Measurements from ENCODE around the gene ALKBH4. TPM values are rescaled to one million over a fixed set of nuclear protein-coding genes. Genes with fewer than 3 reads are reported as not detected.
"Not testable (repeated sequence)": the region's sequence is repeated elsewhere in the genome, so short reads cannot be mapped to it uniquely, and the experiment has no call there.

ALKBH4 gene
- total and polyA plus RNA-seq, 9 donors: 6.2 to 15.5 (median 11.9) TPM

GRCh38 chr7:102497308-102497707 lies 32.6 kb upstream of the ALKBH4 start:
- whole genome bisulfite sequencing, 3 donors: 67 to 100% methylated on average over 1 of the region's 5 CpGs; no CpG with 5 or more reads in 1 of the 3 donors
- peak in 1 of 5 donors; percentile 13 for DNase-seq
- H3K4me3 ChIP-seq; H3K27me3 ChIP-seq; H3K4me1 ChIP-seq (ENCODE audit: insufficient read depth); intact Hi-C loops (cut with DNase I); H3K9me3 ChIP-seq; H3K36me3 ChIP-seq; H3K27ac ChIP-seq: not testable (repeated sequence)

GRCh38 chr7:102496861-102497260 lies 32.2 kb upstream of the ALKBH4 start:
- H3K27ac ChIP-seq; intact Hi-C loops (cut with DNase I); H3K27me3 ChIP-seq; H3K4me1 ChIP-seq (ENCODE audit: insufficient read depth); H3K36me3 ChIP-seq; H3K4me3 ChIP-seq; H3K9me3 ChIP-seq: not testable (repeated sequence)
- WGBS, 3 donors: 72 to 90% (median 80%) methylated on average over 3 to 5 of the region's 10 CpGs
- peak in 2 of 5 donors; percentile 10 to 15 for DNase-seq

- H3K27me3 ChIP-seq; intact Hi-C loops (cut with DNase I); H3K36me3 ChIP-seq; H3K27ac ChIP-seq; H3K9me3 ChIP-seq; H3K4me3 ChIP-seq; DNase-seq; H3K4me1 ChIP-seq (ENCODE audit: insufficient read depth): not testable (repeated sequence)
- no CpG with 5 or more reads among the region's 67 CpGs for WGBS, 3 donors
These were observed 29.9 kb upstream of the ALKBH4 start for GRCh38 chr7:102494473-102495149.

- H3K4me3 ChIP-seq; H3K9me3 ChIP-seq; H3K27ac ChIP-seq; H3K36me3 ChIP-seq; intact Hi-C loops (cut with DNase I); H3K27me3 ChIP-seq; H3K4me1 ChIP-seq (ENCODE audit: insufficient read depth): not testable (repeated sequence)
- peak in 2 of 5 donors; percentile 9 to 19 for DNase-seq
- 84 to 100% methylated on average over 2 to 8 of the region's 15 CpGs; no CpG with 5 or more reads in 1 of the 3 donors for WGBS, 3 donors
These were observed 29.4 kb upstream of the ALKBH4 start for GRCh38 chr7:102494026-102494425.

GRCh38 chr7:102493220-102493935 lies 28.7 kb upstream of the ALKBH4 start:
- intact Hi-C loops (cut with DNase I); H3K9me3 ChIP-seq; H3K27ac ChIP-seq; H3K4me3 ChIP-seq; H3K27me3 ChIP-seq; H3K36me3 ChIP-seq; H3K4me1 ChIP-seq (ENCODE audit: insufficient read depth); DNase-seq: not testable (repeated sequence)
- 80% methylated on average over 4 of the region's 33 CpGs; no CpG with 5 or more reads in 2 of the 3 donors for WGBS, 3 donors

- H3K4me3 ChIP-seq; H3K36me3 ChIP-seq; H3K27me3 ChIP-seq; H3K4me1 ChIP-seq (ENCODE audit: insufficient read depth); intact Hi-C loops (cut with DNase I); H3K9me3 ChIP-seq; H3K27ac ChIP-seq: not testable (repeated sequence)
- peak; percentile 13 to 54 (median 35) for DNase-seq
- WGBS, 3 donors: 88 to 100% (median 94%) methylated on average over 3 of the region's 12 CpGs
These were observed 25.9 kb upstream of the ALKBH4 start for GRCh38 chr7:102490529-102491075.

- WGBS, 3 donors: no CpG with 5 or more reads among the region's 5 CpGs
- H3K9me3 ChIP-seq; intact Hi-C loops (cut with DNase I); H3K27ac ChIP-seq; H3K4me1 ChIP-seq (ENCODE audit: insufficient read depth); H3K27me3 ChIP-seq; DNase-seq; H3K4me3 ChIP-seq; H3K36me3 ChIP-seq: not testable (repeated sequence)
These were observed 19.7 kb upstream of the ALKBH4 start for GRCh38 chr7:102484317-102484716.

GRCh38 chr7:102481962-102482361 lies 17.3 kb upstream of the ALKBH4 start:
- intact Hi-C loops (cut with DNase I); H3K27ac ChIP-seq; H3K9me3 ChIP-seq; H3K27me3 ChIP-seq; H3K4me3 ChIP-seq; H3K36me3 ChIP-seq; H3K4me1 ChIP-seq (ENCODE audit: insufficient read depth): not testable (repeated sequence)
- no CpG with 5 or more reads among the region's 10 CpGs for WGBS, 3 donors
- peak in 1 of 5 donors; percentile 21 for DNase-seq

All from ovary (tissue), 9 donors.